ENCODE data around the gene HSPA4L.

GRCh38 chr4:127782275-127783025, at the start of gene HSPA4L:
- TF ChIP-seq, protein P1, sequence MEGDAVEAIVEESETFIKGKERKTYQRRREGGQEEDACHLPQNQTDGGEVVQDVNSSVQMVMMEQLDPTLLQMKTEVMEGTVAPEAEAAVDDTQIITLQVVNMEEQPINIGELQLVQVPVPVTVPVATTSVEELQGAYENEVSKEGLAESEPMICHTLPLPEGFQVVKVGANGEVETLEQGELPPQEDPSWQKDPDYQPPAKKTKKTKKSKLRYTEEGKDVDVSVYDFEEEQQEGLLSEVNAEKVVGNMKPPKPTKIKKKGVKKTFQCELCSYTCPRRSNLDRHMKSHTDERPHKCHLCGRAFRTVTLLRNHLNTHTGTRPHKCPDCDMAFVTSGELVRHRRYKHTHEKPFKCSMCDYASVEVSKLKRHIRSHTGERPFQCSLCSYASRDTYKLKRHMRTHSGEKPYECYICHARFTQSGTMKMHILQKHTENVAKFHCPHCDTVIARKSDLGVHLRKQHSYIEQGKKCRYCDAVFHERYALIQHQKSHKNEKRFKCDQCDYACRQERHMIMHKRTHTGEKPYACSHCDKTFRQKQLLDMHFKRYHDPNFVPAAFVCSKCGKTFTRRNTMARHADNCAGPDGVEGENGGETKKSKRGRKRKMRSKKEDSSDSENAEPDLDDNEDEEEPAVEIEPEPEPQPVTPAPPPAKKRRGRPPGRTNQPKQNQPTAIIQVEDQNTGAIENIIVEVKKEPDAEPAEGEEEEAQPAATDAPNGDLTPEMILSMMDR (conservative IDR thresholded peaks at IDR 0.05; ENCODE audit: low read depth, low read length), result no peak
- TF ChIP-seq EZH2phosphoT487 (IDR thresholded peaks at IDR 0.05; ENCODE audit: borderline replicate concordance, low read length) (no peak), EZH2 (IDR thresholded peaks at IDR 0.05; ENCODE audit: low read length, unreplicated experiment) (no peak)

Measured in PC-3 (cell line).